ENCODE data around the gene FARS2. TPM values are rescaled to one million over a fixed set of nuclear protein-coding genes. Genes with fewer than 3 reads are reported as not detected.

FARS2 gene
- total RNA-seq, 1 donor from 2014 or later = 11.8 TPM

DNA sequence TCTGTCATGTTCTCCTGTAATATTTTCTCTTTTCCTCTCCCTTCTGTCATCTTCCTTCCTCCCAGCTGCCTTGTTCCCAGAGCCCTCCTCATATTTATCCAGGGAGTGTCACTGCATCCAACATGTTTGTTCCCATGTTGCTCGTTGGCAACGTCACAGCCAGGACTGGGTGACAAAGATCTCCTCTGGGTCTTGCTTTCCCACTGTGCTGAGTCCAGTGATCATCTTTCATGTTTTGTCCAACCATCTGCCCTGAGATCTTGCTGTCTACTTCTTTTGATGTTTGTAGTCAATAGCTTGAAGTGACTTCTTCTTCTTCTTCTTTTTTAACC, 26.6 kb downstream of the FARS2 start:
- TF ChIP-seq, protein P1, sequence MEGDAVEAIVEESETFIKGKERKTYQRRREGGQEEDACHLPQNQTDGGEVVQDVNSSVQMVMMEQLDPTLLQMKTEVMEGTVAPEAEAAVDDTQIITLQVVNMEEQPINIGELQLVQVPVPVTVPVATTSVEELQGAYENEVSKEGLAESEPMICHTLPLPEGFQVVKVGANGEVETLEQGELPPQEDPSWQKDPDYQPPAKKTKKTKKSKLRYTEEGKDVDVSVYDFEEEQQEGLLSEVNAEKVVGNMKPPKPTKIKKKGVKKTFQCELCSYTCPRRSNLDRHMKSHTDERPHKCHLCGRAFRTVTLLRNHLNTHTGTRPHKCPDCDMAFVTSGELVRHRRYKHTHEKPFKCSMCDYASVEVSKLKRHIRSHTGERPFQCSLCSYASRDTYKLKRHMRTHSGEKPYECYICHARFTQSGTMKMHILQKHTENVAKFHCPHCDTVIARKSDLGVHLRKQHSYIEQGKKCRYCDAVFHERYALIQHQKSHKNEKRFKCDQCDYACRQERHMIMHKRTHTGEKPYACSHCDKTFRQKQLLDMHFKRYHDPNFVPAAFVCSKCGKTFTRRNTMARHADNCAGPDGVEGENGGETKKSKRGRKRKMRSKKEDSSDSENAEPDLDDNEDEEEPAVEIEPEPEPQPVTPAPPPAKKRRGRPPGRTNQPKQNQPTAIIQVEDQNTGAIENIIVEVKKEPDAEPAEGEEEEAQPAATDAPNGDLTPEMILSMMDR (IDR thresholded peaks at IDR 0.05) = no peak
- H3K4me3 Mint-ChIP-seq (ENCODE audit: unreplicated experiment) = no peak overlapping the region
- no peaks in the 10 kb centered on the region for H3K27me3 Mint-ChIP-seq (ENCODE audit: low read depth)
- no peak for DNase-seq (ENCODE audit: low spot score)
- H3K4me1 Mint-ChIP-seq (ENCODE audit: low read depth) = peaks cover 17% of the 10 kb centered on the region
- H3K27ac Mint-ChIP-seq (ENCODE audit: unreplicated experiment) = peak overlapping the region; percentile 19
- H3K36me3 Mint-ChIP-seq (ENCODE audit: low read depth) = no peaks in the 10 kb centered on the region
- no peaks in the 10 kb centered on the region for H3K9me3 Mint-ChIP-seq (ENCODE audit: low read depth)

DNA sequence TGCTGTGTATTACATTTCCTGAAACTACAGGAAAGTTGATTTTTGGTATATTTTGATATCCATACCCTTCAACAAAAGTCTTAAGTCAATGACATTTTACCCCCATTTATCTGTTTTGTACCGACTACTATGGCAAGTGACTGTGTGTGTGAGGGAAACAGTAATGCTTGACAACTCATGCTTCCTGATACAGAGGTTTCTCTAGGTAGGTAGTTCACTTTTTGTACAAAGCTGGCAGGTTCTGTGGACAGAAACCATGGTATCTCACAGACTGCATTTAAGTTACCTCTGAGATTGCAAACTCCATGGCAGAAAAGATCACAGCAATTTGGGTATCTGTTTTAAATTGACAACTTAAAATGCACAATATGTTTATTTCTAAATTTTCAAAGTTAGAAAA, 28.8 kb downstream of the FARS2 start:
- Mint-ChIP-seq H3K4me1 (ENCODE audit: low read depth) (peaks cover 19% of the 10 kb centered on the region), H3K27me3 (ENCODE audit: low read depth) (no peaks in the 10 kb centered on the region), H3K36me3 (ENCODE audit: low read depth) (no peaks in the 10 kb centered on the region), H3K27ac (ENCODE audit: unreplicated experiment) (no peak overlapping the region), H3K9me3 (ENCODE audit: low read depth) (no peaks in the 10 kb centered on the region), H3K4me3 (ENCODE audit: unreplicated experiment) (no peak overlapping the region)
- DNase-seq (ENCODE audit: low spot score) = no peak
- TF ChIP-seq, protein P1 (IDR thresholded peaks at IDR 0.05) = no peak

DNA sequence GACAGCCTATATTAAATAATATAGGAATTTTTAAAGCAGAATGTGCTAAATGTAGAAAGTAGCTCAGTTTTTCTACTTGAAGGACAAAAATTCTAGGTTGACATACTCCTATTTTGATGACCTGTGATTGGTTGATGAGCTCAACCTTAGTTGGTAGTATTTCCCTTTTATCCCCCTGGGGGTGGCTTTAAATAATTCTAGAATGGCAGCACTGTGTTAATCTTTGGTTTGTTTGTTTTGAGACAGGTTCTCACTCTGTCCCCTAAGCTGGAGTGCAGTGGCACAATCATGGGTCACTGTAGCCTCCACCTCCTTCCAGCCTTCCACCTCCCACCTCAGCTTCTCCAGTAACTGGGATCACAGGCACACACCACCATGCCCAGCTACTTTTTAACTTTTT, 29.2 kb downstream of the FARS2 start:
- TF ChIP-seq, protein P1 (IDR thresholded peaks at IDR 0.05) = no peak
- H3K27ac Mint-ChIP-seq (ENCODE audit: unreplicated experiment) = no peak overlapping the region
- H3K9me3 Mint-ChIP-seq (ENCODE audit: low read depth) = no peaks in the 10 kb centered on the region
- no peaks in the 10 kb centered on the region for H3K27me3 Mint-ChIP-seq (ENCODE audit: low read depth)
- DNase-seq (ENCODE audit: low spot score) = no peak
- no peaks in the 10 kb centered on the region for H3K36me3 Mint-ChIP-seq (ENCODE audit: low read depth)
- peaks cover 22% of the 10 kb centered on the region for H3K4me1 Mint-ChIP-seq (ENCODE audit: low read depth)
- no peak overlapping the region for H3K4me3 Mint-ChIP-seq (ENCODE audit: unreplicated experiment)

DNA sequence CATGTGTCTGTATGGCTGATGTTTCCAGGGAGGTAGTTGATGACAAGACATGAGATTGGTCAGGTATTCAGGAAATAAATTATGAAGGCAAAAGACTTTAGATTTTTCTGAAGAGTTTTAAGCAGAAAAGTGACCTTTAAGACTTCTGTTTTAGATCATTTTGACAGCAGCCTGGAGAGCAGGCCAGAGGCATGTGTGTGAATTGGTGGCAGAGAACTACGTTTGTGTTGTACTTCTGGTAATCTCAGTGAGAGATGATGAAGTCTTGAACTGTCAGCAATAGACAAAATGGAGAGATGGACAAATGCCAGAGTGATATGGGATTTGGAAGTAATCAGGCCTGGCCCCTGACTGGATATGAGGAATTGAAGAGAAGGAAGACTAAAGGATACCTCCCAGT, 30.8 kb downstream of the FARS2 start:
- Mint-ChIP-seq H3K4me3 (ENCODE audit: unreplicated experiment) (no peak overlapping the region), H3K27me3 (ENCODE audit: low read depth) (no peaks in the 10 kb centered on the region), H3K4me1 (ENCODE audit: low read depth) (peaks cover 23% of the 10 kb centered on the region), H3K27ac (ENCODE audit: unreplicated experiment) (no peak overlapping the region), H3K9me3 (ENCODE audit: low read depth) (no peaks in the 10 kb centered on the region), H3K36me3 (ENCODE audit: low read depth) (no peaks in the 10 kb centered on the region)
- TF ChIP-seq, protein P1 (IDR thresholded peaks at IDR 0.05) = no peak
- no peak for DNase-seq (ENCODE audit: low spot score)

DNA sequence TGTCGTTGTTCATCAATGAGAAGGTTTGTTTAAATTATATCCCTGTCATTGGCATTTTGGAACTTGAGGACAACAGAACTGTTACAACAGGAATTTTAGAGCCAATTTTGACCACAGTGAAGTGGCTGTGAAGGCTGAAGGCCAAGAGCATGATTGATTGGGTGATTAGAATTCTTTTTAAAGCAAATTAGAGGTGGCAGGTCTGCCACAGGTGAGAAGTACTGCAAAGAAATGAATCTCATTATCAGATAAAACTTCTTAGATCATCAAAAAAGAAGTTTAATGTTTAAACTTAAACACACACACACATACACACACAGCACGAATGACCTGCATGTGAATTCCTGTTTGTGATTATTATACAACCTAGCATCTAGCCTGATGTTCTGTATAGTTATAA, 32.4 kb downstream of the FARS2 start:
- TF ChIP-seq, protein P1 (IDR thresholded peaks at IDR 0.05) = no peak
- DNase-seq (ENCODE audit: low spot score) = no peak
- Mint-ChIP-seq H3K27ac (ENCODE audit: unreplicated experiment) (no peak overlapping the region), H3K4me1 (ENCODE audit: low read depth) (peaks cover 9% of the 10 kb centered on the region), H3K36me3 (ENCODE audit: low read depth) (no peaks in the 10 kb centered on the region), H3K27me3 (ENCODE audit: low read depth) (no peaks in the 10 kb centered on the region), H3K4me3 (ENCODE audit: unreplicated experiment) (no peak overlapping the region), H3K9me3 (ENCODE audit: low read depth) (no peaks in the 10 kb centered on the region)

All from chondrocyte (in vitro differentiated cells).